Kasumi-1 (cell line): ENCODE measurements around the gene IL15.
"Not testable (repeated sequence)": the region's sequence is repeated elsewhere in the genome, so short reads cannot be mapped to it uniquely, and the experiment has no call there.

Experiments
- DNase-seq, 2 experiments: peaks; one replicate each; lab custom pipeline; 2025; lab: John Stamatoyannopoulos, UW

Gene IL15

DNA sequence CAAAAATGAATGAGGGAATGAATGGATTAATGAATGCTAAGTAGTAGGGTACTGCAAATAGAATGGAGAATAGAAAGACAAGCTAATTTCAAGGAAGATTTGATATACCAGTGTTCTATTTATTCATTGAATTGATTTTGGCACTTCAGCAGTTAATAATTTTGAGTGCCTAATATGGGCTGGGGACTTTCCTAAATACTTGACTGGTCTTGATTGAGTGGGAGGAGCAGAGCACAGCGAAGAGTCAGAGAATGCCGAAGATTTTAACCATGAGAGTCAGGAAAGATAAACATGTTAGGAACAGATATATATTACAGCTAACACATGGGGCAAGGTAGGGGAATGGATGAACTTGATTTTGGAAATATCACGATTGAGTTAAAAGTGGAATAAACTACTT is 10.6 kb downstream of the IL15 start:
- no peak for DNase-seq

DNA sequence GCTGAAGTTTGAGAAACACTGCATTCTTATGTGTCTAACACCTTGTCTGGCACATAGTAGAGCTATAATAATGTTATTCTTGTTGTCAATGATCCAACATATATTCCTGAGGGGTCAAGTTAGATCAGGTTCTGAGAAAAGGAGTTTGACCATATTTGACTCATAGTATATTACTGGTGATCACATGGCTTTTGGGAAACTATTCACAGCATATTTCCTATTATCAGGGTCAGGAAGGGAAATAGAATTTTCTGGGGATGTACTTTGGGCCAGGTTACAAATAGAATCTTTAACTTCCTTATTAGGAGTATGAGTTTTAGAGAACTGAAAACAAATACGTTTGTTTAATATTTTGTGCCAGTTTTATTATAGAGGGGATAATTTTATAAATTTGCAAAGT is 11.6 kb downstream of the IL15 start:
- no peak for DNase-seq

DNA sequence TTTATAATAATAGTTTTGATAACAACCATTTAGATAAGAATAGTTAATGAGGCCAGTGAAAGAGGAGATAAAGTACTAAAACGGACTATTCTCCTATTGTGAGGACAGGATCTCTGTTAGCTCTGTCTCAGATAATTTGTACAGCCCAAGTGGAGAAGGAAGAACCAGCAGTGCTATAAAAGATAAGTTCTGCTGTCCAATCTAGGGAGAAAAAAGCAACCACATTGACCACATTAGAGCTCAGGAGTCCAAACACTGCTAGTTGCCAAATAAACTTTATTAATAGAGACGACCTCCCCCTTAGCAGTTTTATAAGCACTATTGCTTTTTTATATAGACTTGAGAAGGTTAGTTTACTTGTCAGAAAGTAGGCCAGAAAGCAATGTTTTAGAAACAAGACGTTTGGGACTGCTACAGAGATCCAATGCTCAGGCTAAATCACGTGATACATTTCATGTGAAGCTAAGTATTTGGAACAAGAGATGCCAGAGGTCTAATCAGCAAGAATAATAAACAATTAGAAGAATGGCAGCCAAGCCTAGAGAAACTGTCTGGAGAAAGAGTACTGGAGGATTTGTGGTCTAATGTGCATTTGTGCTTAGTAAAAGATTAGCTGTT is 15.9 kb downstream of the IL15 start:
- DNase-seq = no peak

DNA sequence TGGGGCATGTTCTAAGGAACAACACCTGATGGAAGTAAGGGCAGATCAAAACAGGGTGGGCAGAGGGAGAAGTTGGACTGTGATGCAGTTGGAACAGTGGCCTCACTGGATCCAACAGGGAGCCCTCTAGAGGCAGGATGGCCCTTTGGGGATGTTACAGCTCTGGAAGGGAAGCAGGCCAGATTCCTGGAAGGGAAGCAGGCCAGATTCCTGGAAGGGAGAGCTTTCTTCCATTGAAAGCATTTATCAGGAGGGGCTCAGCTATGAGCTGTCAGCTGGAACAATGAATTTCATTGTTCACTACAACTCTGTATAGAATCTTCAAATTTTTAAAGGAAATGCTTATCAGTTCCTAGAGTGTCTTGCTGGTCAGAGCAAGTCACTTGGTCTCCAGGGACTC is 17.7 kb downstream of the IL15 start:
- no peak for DNase-seq

DNA sequence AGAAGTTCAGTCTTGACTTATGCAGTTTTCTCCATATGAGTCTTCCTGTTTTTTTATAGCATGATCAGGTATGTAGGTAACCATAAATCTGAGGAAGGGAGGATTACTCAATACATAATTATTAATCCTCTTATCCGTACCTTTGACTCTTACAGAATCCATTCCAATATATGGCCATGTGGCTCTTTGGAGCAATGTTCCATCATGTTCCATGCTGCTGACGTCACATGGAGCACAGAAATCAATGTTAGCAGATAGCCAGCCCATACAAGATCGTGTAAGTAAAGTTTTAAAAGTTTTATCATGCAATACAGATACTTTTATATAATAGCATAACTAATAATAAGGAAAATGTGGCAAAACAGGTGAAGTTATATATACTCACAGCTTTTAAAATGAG is 19.6 kb downstream of the IL15 start:
- no peak for DNase-seq

DNA sequence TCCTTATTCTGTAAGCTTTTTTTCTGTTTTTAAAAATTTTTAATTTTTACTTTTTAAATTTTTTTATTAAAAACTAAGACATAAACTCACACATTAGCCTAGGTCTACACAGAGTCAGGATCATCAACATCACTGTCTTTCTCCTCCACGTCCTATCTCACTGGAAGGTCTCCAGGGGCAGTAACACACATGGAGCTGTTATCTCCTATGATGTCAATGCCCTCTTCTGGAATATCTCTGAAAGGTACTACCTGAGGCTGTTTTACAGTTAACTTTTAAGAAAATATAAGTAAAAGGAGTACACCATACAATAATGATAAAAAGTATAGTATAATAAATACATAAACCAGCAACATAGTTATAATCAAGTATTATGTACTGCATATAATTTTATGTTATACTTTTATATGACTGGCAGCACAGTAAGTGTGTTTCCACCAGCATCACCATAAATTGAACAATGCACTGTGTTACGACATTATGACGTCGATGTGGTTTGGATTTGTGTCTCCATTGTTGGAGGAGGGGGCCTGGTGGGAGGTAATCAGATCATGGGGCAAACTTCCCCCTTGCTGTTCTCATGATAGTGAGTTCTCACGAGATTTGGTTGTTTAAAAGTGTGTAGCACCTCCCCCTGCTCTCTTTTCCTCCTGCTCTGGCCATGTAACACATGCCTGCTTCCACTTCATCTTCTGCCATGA is 21.3 kb downstream of the IL15 start:
- DNase-seq = no peak

DNA sequence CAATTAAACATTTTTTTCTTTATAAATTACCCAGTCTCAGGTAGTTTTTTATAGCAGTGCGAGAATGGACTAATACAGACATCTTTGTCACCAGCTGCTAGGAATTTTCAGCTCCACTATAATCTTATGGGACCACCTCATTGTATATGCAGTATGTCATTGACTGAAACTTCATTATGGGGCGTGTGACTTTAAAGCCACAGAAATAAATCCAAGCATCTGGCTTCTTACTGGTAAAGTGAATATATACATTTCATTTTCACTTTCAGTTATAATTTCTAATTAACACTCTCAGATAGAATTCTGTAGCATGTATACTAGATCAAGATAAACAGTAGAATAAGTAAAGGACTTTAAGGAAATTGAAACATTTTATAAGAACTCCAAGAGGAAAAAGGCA is 21.9 kb downstream of the IL15 start:
- no peak for DNase-seq

DNA sequence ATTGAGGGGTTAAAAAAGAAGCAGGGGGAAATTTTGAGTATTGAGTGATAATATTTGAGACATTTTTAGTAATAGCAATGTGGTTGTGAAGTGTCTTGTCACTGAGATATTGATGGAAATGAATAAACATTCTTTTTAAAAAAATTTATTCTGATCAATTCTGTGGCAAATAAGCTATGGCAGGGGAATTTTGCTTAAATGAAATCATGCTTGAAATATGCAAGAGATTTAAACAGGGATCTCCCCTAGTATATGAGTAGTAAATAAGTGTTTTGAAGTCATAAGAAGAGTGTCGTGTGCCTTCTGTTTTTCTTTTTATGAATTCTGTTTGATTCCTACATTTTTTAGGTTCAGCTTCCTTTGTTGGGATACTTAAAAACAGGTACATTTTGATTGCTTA is 23.2 kb downstream of the IL15 start:
- DNase-seq = no peak

DNA sequence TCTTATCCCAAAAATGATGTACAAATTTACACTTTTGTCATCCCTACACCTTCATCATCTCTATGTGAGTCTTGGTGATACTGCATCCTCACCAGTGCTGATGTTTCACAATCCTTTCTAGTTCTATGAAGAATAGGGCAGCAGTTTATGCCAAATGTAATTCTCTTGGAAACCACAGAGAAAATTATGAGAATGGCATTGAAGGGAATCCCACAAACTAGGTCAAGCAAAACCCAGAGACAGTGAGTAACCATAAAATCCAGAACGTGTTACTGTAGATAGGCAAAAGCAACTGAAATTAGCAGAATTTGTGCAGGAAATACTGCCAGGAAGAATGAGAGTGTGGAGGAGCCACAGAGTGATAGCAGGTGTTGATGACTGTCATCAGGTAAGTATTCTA is 24.5 kb downstream of the IL15 start:
- no peak for DNase-seq

DNA sequence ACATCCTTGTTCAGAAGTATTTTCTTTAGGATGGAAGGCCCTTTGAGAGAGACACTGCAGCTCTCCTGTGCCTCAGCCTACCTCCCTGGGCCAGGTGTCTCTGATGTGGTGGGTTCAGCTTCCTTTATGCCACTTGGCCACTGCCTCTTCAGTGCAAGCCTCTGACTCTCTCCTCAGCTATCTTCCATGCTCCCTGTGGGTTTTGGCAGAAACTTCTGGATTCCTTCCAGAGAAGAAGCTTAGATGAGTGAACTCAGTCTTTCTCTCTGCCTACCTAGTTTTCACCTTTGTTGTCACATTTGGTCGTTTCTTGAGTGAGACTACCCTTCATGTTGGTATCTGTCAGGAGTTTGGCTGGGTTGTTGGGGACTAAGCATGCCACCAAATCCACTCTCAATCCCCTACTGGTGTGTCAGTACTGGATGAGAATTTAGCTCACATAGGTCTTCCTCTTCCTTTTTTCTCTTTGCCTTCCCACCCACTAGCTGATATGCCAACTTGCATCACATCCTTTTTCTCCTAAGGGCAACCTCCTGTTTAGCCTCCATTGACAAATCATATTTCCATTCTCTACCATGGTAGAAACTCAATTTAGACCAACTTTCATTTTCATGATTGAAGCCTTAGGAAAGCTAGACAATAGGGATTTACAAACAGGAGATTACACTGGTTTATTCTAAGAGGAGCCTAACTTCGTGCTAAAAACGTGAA is 32.0 kb downstream of the IL15 start:
- DNase-seq = no peak

DNA sequence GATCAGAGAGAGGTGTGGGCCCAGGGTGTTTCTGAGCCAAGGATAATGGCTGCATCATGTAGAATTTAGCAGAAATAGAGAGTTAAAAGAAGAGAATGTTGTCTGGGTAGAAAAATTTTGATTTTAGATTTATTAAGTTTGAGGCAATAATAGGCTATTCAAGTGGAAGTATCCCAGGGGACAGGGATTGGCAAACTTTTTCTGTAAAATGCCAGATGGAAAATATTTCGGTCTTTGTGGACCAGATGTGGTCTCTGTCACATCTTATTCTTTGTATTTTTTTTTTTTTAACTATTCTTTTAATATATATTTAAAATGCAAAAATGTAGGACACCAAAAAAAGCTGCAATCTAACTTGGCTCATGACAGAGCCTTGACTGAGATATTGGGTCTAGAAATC is 33.1 kb downstream of the IL15 start:
- no peak for DNase-seq

DNA sequence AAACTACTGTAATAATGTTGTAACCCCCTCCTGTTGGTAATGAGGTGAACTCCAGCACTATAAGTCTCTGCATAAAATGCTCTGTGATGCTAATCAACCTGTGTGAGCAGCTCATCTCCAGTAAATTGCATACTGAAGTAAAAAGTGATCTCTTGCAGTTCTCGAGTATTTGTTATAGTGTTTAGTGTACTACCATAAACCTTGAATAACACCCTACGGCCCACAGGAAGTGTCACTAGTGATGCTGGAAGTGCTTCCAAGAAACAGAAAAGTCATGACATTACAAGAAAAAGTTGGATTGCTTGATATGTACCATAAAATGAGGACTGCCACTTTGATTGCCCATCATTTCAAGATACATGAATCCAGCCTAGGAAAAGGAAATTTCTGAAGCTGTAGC is 39.0 kb downstream of the IL15 start:
- DNase-seq = no peak

DNA sequence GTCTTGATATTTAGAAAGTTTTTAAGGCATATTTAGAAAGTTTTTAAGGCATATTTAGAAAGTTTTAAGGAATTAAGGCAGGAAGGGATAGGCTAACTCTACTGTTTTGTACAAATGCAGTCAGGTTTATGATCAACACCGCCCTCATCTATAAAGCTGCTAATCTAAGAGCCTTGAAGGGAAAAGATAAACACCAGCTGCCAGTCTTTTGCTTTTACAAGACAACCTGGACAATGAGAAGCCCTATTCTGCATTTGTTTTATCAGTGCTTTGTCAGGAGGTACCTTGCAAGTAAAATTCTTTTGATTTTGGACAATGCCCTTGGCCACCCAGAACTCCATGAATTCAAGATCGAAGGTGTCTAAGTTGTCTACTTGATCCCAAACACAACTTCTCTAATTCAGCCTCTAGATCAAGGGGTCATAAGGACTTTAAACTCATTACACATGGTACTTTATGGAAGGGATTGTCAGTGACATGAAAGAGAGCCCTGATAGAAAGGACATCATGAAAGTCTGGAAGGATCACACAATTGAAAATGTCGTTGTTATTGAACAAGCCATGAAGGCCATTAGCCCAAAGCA is 39.8 kb downstream of the IL15 start:
- no peak for DNase-seq

DNA sequence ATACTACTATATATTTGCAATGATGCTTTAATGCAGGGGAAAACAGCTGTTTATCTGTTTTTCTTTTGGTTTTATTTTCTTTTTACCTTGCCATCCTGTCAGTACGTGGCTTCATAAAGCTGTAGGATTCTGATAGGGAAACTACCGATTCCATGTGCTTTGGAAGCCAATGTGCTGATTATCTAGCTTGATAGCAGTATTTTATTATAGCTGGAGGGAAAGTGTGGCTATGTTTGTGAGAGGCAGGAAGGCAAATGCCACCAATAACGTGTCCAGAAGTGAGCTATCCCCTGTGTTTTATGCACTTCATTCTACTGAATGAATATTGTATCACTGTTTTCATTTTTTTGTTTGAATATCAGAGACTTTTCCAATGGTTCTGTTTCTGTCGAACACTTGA is 43.7 kb downstream of the IL15 start:
- no peak for DNase-seq

DNA sequence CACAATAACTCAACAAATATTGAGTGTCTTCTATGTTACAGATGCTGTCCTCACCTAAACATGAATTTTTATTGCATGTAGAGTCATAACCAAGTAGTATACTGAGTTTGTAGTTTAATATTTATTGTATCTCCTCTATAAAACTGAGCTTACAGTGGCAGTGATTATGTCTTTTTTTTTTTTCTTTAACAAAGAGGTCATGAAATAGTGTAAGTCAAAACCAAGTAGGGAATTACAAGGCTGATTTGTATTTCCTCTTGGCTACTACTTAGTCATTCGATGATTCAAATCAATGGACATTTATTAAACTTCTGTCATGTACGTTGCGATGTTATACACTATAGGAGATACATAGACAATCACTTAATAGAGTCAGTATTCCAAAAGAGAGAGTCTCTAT is 48.4 kb downstream of the IL15 start:
- DNase-seq = no peak

DNA sequence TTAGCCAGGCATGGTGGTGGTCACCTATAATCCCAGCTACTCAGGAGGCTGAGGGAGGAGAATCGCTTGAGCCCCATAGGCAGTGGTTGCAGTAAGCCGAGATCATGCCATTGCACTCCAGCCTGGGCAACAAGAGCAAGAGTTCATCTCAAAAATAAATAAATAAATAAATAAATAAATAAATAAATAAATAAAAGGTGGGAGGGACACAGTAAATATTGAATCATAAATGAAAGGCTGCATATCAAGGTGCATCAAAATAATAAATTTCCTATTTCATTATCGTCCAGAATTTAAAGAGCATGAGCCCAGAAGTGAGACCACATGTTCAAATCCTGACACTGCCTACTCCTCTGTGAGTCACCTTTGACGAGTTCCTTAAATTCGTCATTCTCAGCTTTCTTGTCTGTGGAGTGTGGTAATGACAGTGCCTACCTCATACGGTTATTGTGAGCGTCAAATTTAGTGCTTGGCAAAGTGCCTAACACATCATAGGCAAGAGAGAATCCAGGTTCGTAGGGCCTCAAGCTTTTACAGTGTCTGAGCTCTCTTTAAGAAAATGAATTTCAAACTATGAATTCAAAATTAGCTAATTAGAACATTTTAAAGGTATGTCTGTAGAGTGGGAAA is 49.9 kb downstream of the IL15 start:
- DNase-seq = peak in 1 of 2 experiments; percentile 13

DNA sequence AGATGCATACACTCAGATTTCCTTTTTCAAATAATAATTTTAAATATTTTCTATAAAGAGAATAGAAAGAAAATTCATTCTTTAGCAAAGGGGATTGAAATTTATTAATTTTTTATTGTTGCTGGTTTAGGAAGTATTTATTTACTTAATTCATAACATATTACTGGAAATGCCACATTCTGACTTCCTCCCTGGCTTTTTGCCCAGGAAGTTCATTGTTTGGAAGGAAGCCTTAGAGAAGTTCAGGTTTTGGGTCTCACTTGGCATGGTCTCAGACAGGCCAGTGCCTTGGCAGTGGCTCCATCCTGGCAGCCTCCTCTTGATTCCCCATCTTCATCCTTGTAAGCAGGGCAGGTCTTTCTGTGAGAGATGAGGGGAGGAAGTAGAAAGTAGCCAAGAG is 50.5 kb downstream of the IL15 start:
- no peak for DNase-seq

DNA sequence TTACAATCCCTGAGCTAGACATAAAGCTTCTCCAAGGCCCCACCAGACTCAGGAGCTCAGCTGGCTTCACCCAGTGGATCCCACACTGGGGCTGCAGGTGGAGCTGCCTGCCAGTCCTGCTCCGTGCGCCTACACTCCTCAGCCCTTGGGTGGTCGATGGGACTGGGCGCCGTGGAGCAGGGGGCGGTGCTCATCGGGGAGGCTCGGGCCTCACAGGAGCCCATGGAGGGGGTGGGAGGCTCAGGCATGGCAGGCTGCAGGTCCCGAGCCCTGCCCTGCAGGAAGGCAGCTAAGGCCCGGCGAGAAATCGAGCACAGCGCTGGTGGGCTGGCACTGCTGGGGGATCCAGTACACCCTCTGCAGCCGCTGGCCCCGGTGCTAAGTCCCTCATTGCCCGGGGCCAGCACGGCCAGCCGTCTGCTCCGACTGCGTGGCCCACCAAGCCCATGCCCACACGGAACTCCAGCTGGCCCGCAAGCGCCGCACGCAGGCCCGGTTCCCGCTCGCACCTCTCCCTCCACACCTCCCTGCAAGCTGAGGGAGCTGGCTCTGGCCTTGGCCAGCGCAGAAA is 53.4 kb downstream of the IL15 start:
- not testable (repeated sequence) for DNase-seq

DNA sequence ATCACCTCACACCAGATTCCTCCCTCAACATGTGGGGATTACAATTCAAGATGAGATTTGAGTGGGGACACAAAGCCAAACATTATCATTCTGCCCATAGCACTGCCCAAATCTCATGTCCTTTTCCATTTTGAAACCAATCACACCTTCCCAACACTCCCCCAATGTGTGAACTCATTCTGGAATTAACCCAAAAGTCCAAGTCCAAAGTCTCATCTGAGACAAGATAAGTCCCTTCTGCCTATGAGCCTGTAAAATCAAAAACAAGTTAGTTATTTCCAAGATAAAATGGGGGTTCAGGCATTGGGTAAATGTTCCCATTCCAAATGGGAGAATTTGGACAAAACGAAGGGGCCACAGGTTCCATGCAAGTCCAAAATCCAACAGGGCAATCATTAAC is 54.9 kb downstream of the IL15 start:
- not testable (repeated sequence) for DNase-seq

DNA sequence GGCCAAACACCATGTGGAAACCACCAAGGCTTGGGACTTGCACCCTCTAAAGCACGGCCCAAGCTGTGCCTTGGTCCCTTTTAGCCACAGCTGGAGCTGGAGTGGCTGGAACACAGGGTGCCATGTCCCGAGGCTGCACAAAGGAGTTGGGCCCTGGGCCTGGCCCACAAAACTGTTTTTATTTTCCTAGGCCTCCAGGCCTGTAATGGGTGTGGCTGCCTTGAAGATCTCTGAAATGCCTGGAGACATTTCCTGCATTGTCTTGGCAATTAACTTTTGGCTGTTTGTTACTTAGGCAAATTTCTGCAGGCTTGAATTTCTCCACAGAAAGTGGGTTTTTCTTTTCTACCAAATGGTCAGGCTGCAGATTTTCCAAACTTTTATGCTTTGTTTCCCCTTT is 55.7 kb downstream of the IL15 start:
- no peak for DNase-seq

DNA sequence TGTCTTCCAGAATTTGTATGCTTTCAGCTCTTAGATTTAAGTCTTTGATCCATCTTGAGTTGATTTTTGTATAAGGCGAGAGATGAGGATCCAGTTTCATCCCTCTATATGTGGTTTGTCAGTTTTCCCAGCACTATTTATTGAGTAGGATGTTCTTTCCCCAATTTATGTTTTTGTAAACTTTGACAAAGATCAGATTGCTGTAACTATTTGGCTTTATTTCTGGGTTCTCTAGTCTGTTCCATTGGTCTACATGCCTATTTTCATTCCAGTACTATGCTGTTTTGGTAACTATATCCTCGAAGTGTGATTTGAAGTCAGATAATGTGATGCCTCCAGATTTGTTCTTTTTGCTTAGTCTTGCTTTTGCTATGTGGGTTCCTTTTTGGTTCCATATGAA is 60.7 kb downstream of the IL15 start:
- DNase-seq = no peak

DNA sequence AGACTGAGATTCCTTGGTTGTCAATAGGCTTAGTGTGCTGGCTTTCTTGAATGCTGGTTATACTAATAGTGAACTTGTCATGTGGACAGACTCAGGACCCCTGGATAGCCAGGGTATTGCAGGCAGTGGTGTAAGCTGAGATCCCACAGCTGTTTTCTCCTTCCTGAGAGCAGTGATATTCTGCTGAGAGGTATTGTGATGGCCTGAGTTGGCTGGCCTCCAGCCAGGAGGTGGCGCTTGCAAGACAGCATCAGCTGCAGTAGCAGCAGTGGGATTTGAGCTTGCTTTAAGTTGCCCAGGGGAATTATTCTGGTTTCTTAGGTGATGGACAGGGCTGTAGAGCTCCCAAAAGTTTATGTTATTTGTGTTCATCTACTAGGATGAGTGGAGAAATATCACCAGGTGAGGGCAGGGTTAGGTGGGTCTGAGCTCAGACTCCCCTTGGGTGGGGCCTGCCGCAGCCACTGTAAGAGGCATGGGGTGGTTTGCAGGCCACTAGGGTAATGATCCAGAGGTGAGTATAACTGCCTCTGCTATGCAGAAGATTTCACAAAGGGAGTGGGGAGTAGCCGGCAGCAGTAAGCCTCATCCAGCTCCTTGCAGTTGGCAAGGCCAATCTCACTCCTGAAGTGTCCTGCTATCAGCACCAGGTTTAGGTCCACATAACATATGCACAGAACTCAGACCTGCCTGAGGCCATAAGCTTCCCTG is 66.2 kb downstream of the IL15 start:
- DNase-seq = no peak
